ENCODE measurements around the gene KRTAP1-5.

- TF ChIP-seq CTCF (IDR thresholded peaks at IDR 0.05; ENCODE audit: extremely low read depth in 1 of 2, insufficient read depth in 1 of 2, low read depth in 1 of 2, low read length in 2 of 2) (no peak), MYC (IDR thresholded peaks at IDR 0.05; ENCODE audit: low read depth, low read length) (no peak)
These were observed 36.4 kb upstream of the KRTAP1-5 start for GRCh38 chr17:41063449-41063848.

All from endothelial cell of umbilical vein (primary cell).